ENCODE results near the gene NCK2. TPM values are rescaled to one million over a fixed set of nuclear protein-coding genes. Genes with fewer than 3 reads are reported as not detected.
"Not testable (repeated sequence)": the region's sequence is repeated elsewhere in the genome, so short reads cannot be mapped to it uniquely, and the experiment has no call there.

The NCK2 gene
- total and polyA plus RNA-seq, 2 of the 4 experiments (the other 2 are of a cell fraction), result 15.8 to 22.2 TPM

- H2AFZ ChIP-seq (replicated peaks; ENCODE audit: low read length, poor library complexity); H2AK9ac ChIP-seq (replicated peaks; ENCODE audit: low read depth, low read length, poor library complexity); intact Hi-C loops (cut with micrococcal nuclease); H4K5ac ChIP-seq (ENCODE audit: low read depth, low read length); DNase-seq; H3K4me1 ChIP-seq (ENCODE audit: control insufficient read depth, insufficient read depth, low read length); H2BK15ac ChIP-seq (ENCODE audit: low read depth, low read length); H4K8ac ChIP-seq (ENCODE audit: low read depth in 2 of 2, low read length in 2 of 2); H2BK5ac ChIP-seq (ENCODE audit: low read depth, low read length, poor library complexity, severe bottlenecking); H2AK5ac ChIP-seq (ENCODE audit: low read depth, low read length); H2BK20ac ChIP-seq (ENCODE audit: low read depth, low read length); H3K56ac ChIP-seq (ENCODE audit: extremely low read depth, insufficient read depth, low read length); H3K23ac ChIP-seq (ENCODE audit: low read depth, low read length); H3K4me3 ChIP-seq (ENCODE audit: insufficient read depth, low read depth, low read length); in situ Hi-C loops (cut with MboI; ENCODE audit: low sequenced_read_pairs); H3K9ac ChIP-seq (ENCODE audit: low read depth, low read length); BruUV-seq (replicated peaks); H3K27ac ChIP-seq (ENCODE audit: insufficient read depth, low read length); H3K18ac ChIP-seq (ENCODE audit: low read depth, low read length); H3K27me3 ChIP-seq (ENCODE audit: control insufficient read depth, insufficient read depth, low read length); H2BK120ac ChIP-seq (ENCODE audit: low read depth, low read length); H3K9me3 ChIP-seq (ENCODE audit: control insufficient read depth, insufficient read depth, low read length); dilution Hi-C loops (cut with HindIII; ENCODE audit: low sequenced_read_pairs, unreplicated experiment); H3K14ac ChIP-seq (replicated peaks; ENCODE audit: low read depth, low read length); ATAC-seq (ENCODE audit: low read depth); H3K36me3 ChIP-seq (ENCODE audit: control insufficient read depth, insufficient read depth, low read length); H3K4ac ChIP-seq (ENCODE audit: low read depth, low read length); H3K4me2 ChIP-seq (ENCODE audit: low read depth, low read length); H4K91ac ChIP-seq (ENCODE audit: insufficient read depth, low read depth, low read length): not testable (repeated sequence)
- ChIA-PET CTCF (interaction anchor here (0.7 kb wide), 1 partner anchor 12 kb away, joined by 3 read pairs; no protein-coding TSS in a partner anchor), POLR2A (ENCODE audit: unreplicated experiment) (interaction anchor here (0.6 kb wide), 1 partner anchor 251 kb away, joined by 3 read pairs; no protein-coding TSS in a partner anchor)
- H3K79me1 ChIP-seq (ENCODE audit: low read depth in 1 of 2, low read length in 2 of 2), result peaks cover 29 to 80% of the 10 kb centered on the region in 2 experiments
- peaks cover 52% of the 10 kb centered on the region for H4K20me1 ChIP-seq (ENCODE audit: insufficient read depth, low read length)
- no CpG with 5 or more reads among the region's 7 CpGs for WGBS, 2 experiments (ENCODE audit: extremely low coverage in 2 of 2, insufficient read length in 1 of 2)
- H3K9me1 ChIP-seq (ENCODE audit: insufficient read depth, low read length), result peaks cover 16% of the 10 kb centered on the region
Measured at GRCh38 chr2:105771291-105771690, 26.6 kb downstream of the NCK2 start.

Data from IMR-90 (cell line).